OCI-LY3 (cell line): Measurements from ENCODE around the gene GZMM.

Source experiments
- H2AFZ ChIP-seq: fragments of 200-600, 300-600 bp; shearing (Covaris generic); 2 replicates; pipeline ENCODE4 v1.6.0; 2014; ENCODE audit warnings: antibody characterized with exemption, low read depth, low read length
- H3K27ac ChIP-seq: fragments of 200-600, 300-600 bp; sonication (generic); 2 replicates; pipeline ENCODE4 v1.5.1; 2014; ENCODE audit warnings: mild to moderate bottlenecking, low read length, moderate library complexity, mixed read lengths
- H3K27me3 ChIP-seq: fragments of 200-600, 300-600 bp; sonication (generic); 2 replicates; pipeline ENCODE4 v1.6.1; 2014; ENCODE audit warnings: low read depth, low read length, mixed read lengths
- H3K36me3 ChIP-seq: fragments of 200-600, 300-600 bp; sonication (generic); replicated peaks from 2 replicates; pipeline ENCODE3; 2014; ENCODE audit warnings: low read depth, low read length, mixed read lengths
- H3K4me1 ChIP-seq: fragments of 300-600, 200-600 bp; sonication (generic); 2 replicates; pipeline ENCODE4 v1.6.1; 2014; ENCODE audit warnings: low read length, mixed read lengths
- H3K4me2 ChIP-seq: fragments of 200-600, 300-600 bp; sonication (generic); 2 replicates; pipeline ENCODE4 v1.6.1; 2014; ENCODE audit warnings: low read length, mixed read lengths
- H3K4me3 ChIP-seq: fragments of 300-600, 200-600 bp; sonication (generic); 2 replicates; pipeline ENCODE4 v1.5.1; 2014; ENCODE audit warnings: antibody characterized with exemption, mild to moderate bottlenecking, low read length, moderate library complexity
- H3K79me2 ChIP-seq: fragments of 300-600, 200-600 bp; shearing (Covaris generic); 2 replicates; pipeline ENCODE4 v1.6.1; 2014; ENCODE audit warnings: mild to moderate bottlenecking, low read length, mixed read lengths
- H3K9ac ChIP-seq: fragments of 300-600, 200-600 bp; shearing (Covaris generic); 2 replicates; pipeline ENCODE4 v1.6.0; 2014; ENCODE audit warnings: mild to moderate bottlenecking, low read length, moderate library complexity
- H3K9me3 ChIP-seq: fragments of 200-600, 300-600 bp; shearing (Covaris generic); 2 replicates; pipeline ENCODE4 v1.6.1; 2014; ENCODE audit warnings: low read length, mixed read lengths; ENCODE audit not compliant: insufficient read depth
- H4K20me1 ChIP-seq: fragments of 200-600, 300-600 bp; sonication (generic); 2 replicates; pipeline ENCODE4 v1.6.1; 2016; ENCODE audit warnings: low read length, mixed read lengths; ENCODE audit not compliant: insufficient read depth
- EZH2phosphoT487 ChIP-seq: fragments of 200-600 bp; shearing (Covaris generic); IDR thresholded peaks from 2 replicates; pipeline ENCODE4 v1.6.1; 2018; ENCODE audit warnings: antibody characterized with exemption, mixed run types, low read depth
- TF ChIP-seq, protein P1 (sequence below): fragments of 200-600, 300-600 bp; sonication (generic); IDR thresholded peaks from 2 replicates; pipeline ENCODE4 v1.5.1; 2014; ENCODE audit warnings: antibody characterized with exemption, low read length, low read depth

Gene GZMM

DNA sequence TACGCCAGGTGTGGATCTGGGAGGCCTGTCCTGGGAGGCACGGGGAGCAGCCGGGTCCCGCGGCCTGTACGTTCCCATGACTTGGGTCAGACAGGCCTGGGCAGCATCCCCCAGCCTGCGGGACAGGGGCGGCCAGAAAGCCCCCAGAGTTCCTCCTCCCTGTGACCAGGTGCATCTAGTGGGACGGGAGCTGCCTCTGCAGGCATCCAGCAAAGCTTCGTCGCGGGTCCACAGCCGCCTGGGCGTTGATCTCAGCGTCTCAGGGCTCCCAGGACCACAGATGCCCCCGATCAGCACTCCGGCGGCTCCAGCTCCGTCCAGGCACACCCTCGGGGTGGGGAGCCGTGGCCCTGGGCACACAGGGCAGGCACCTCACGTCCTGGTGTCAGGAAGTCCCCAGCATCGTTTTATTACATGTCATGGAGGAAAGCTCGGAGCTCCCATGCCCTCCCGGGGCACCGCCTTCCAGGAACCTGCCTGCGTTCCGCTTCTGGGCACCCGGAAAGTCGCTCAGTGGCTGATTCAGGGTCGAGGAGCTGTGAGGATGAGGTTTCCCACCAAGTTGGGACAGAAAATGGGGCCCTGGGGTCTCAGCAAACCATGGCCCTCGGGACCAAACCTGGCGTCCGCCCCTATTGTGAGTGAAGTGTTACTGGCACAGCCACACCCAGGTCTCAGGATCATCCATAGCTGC, 1.5 kb upstream of the GZMM start:
- Histone ChIP-seq H3K9me3 (no peaks in the 10 kb centered on the region), H4K20me1 (no peaks in the 10 kb centered on the region), H3K27me3 (no peaks in the 10 kb centered on the region), H3K4me2 (no peak overlapping the region), H3K4me3 (no peak overlapping the region), H3K4me1 (no peaks in the 10 kb centered on the region), H2AFZ (no peak overlapping the region), H3K79me2 (no peaks in the 10 kb centered on the region), H3K9ac (no peak overlapping the region), H3K36me3 (peaks cover 11% of the 10 kb centered on the region), H3K27ac (no peak overlapping the region)
- no peak for TF ChIP-seq EZH2phosphoT487
- TF ChIP-seq, protein P1, sequence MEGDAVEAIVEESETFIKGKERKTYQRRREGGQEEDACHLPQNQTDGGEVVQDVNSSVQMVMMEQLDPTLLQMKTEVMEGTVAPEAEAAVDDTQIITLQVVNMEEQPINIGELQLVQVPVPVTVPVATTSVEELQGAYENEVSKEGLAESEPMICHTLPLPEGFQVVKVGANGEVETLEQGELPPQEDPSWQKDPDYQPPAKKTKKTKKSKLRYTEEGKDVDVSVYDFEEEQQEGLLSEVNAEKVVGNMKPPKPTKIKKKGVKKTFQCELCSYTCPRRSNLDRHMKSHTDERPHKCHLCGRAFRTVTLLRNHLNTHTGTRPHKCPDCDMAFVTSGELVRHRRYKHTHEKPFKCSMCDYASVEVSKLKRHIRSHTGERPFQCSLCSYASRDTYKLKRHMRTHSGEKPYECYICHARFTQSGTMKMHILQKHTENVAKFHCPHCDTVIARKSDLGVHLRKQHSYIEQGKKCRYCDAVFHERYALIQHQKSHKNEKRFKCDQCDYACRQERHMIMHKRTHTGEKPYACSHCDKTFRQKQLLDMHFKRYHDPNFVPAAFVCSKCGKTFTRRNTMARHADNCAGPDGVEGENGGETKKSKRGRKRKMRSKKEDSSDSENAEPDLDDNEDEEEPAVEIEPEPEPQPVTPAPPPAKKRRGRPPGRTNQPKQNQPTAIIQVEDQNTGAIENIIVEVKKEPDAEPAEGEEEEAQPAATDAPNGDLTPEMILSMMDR: no peak

DNA sequence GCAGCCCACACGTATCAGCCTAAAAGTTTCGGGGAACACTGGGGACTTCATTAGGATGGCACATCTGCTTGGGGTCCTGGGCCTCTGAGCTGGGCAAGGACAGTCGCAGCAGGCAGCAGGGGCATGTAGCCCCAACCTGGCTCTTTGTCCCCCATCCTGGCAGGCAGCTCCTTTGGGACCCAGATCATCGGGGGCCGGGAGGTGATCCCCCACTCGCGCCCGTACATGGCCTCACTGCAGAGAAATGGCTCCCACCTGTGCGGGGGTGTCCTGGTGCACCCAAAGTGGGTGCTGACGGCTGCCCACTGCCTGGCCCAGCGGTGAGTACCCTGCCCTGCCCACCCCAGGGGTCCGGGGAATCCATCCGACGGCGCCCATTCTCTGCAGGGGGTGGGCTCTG, 3.3 kb downstream of the GZMM start:
- H3K9ac ChIP-seq: no peak overlapping the region
- no peaks in the 10 kb centered on the region for H4K20me1 ChIP-seq
- no peak overlapping the region for H2AFZ ChIP-seq
- H3K27ac ChIP-seq: no peak overlapping the region
- no peaks in the 10 kb centered on the region for H3K36me3 ChIP-seq
- TF ChIP-seq, protein P1: no peak
- no peak for TF ChIP-seq EZH2phosphoT487
- H3K4me1 ChIP-seq: no peaks in the 10 kb centered on the region
- no peaks in the 10 kb centered on the region for H3K79me2 ChIP-seq
- H3K27me3 ChIP-seq: no peaks in the 10 kb centered on the region
- no peak overlapping the region for H3K4me3 ChIP-seq
- no peak overlapping the region for H3K4me2 ChIP-seq
- H3K9me3 ChIP-seq: no peaks in the 10 kb centered on the region

DNA sequence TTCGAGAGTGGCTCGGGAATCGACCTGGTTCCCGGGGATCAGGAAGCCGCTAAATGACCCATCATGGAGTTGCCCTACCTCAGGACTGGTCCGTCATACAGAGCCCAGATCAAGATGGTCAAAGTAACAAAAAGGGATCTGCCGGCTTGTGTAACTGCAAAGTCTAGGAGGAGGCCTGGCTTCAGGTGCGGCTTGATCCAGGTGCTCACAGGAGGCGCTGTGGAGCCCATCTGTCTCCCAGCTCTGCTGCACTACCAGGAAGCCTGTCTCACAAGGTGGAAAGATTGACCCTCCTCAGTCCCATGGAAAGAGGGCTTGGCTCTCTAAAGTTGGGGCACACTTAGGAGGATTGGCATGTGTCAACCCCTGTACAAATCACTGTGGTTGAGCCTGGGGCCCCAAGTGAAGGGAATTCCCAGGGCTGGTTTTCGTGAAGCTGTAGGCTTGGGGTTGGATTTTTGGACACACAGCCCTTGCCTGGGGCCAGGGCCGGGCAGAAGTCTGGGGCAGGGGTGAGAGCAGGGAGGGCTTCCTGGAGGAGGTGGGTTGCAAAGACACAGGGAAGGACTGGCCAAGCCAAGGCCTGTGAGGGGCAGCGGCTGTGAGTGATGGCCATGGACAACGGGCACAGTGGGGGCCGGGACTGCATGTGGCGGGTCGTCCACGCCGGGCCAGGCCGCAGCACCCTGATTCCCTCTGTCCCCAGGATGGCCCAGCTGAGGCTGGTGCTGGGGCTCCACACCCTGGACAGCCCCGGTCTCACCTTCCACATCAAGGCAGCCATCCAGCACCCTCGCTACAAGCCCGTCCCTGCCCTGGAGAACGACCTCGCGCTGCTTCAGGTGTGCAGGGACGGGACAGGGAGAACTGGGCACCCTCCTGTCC, 4.2 kb downstream of the GZMM start:
- Histone ChIP-seq H3K4me2 (no peak overlapping the region), H3K36me3 (no peaks in the 10 kb centered on the region), H3K4me3 (no peak overlapping the region), H4K20me1 (no peaks in the 10 kb centered on the region), H3K4me1 (no peaks in the 10 kb centered on the region), H3K9me3 (no peaks in the 10 kb centered on the region), H3K79me2 (no peaks in the 10 kb centered on the region), H3K9ac (no peak overlapping the region), H3K27ac (no peak overlapping the region), H2AFZ (no peak overlapping the region), H3K27me3 (no peaks in the 10 kb centered on the region)
- TF ChIP-seq, protein P1: no peak
- no peak for TF ChIP-seq EZH2phosphoT487
